SK-N-SH (cell line): ENCODE data around the gene PDIA5. TPM values are rescaled to one million over a fixed set of nuclear protein-coding genes. Genes with fewer than 3 reads are reported as not detected.

Experiments
- CTCF ChIA-PET: fragments of 300-600, 350-600 bp; formaldehyde crosslinking; extraction: SDS; loops from one replicate; lab custom pipeline; 2021; lab: Yijun Ruan, JAX
- POLR2A ChIA-PET: fragments of 350-600 bp; sonication (Branson Sonifier 250); formaldehyde crosslinking; extraction: SDS; loops from one replicate; lab custom pipeline; 2020; ENCODE audit warnings: antibody characterized with exemption, inconsistent platforms; lab: Yijun Ruan, JAX
- DNase-seq: peaks from one replicate; pipeline ENCODE4 v3.0.0; 2012
- H2AFZ ChIP-seq: fragments of 200-600 bp; sonication (generic); 2 replicates; pipeline ENCODE4 v1.8.1; 2016; ENCODE audit warnings: antibody characterized with exemption, mild to moderate bottlenecking, low read depth
- H3F3A ChIP-seq: fragments of 200-600 bp; sonication (generic); replicated peaks from 2 replicates; pipeline ENCODE3; 2016; ENCODE audit warnings: antibody characterized with exemption, mild to moderate bottlenecking; ENCODE audit not compliant: insufficient read depth
- H3K27ac ChIP-seq, 2 experiments: fragments of 200-500 bp in 1 of 2; fragments of 200-600 bp in 1 of 2; sonication (Bioruptor generic) in 1 of 2; sonication (generic), shearing (Covaris generic) in 1 of 2; 2 replicates each; pipeline versions ENCODE4 v1.5.1 to v1.6.1; 2014 to 2016; ENCODE audit warnings: low read depth in 2 of 2, inconsistent platforms in 1 of 2, low read length in 1 of 2, mild to moderate bottlenecking in 1 of 2, mixed read lengths in 1 of 2
- H3K27me3 ChIP-seq: fragments of 200-600 bp; sonication (generic), shearing (Covaris generic); 2 replicates; pipeline ENCODE4 v1.6.1; 2016; ENCODE audit warnings: mixed run types; ENCODE audit not compliant: insufficient read depth
- H3K36me3 ChIP-seq, 2 experiments: fragments of 200-500 bp in 1 of 2; fragments of 200-600 bp in 1 of 2; sonication (Bioruptor generic) in 1 of 2; sonication (generic) in 1 of 2; replicated peaks in 1 of 2; 2 replicates each; pipeline versions ENCODE3 to v1.5.1; 2014 to 2016; ENCODE audit warnings: low read length in 1 of 2, mild to moderate bottlenecking in 1 of 2; ENCODE audit not compliant: insufficient read depth in 2 of 2, control insufficient read depth in 1 of 2
- H3K4me1 ChIP-seq, 2 experiments: fragments of 200-500 bp in 1 of 2; fragments of 200-600 bp in 1 of 2; sonication (Bioruptor generic) in 1 of 2; sonication (generic), shearing (Covaris generic) in 1 of 2; 2 replicates each; pipeline versions ENCODE4 v1.5.1 to v1.6.1; 2014 to 2016; ENCODE audit warnings: low read depth in 1 of 2, low read length in 1 of 2, mixed run types in 1 of 2; ENCODE audit not compliant: insufficient read depth in 2 of 2, control insufficient read depth in 1 of 2
- H3K4me2 ChIP-seq: fragments of 200-600 bp; sonication (generic), shearing (Covaris generic); 2 replicates; pipeline ENCODE4 v1.6.1; 2017; ENCODE audit warnings: mixed run types
- H3K4me3 ChIP-seq, 2 experiments: fragments of 200-500 bp in 1 of 2; fragments of 200-600 bp in 1 of 2; sonication (Bioruptor generic) in 1 of 2; sonication (generic), shearing (Covaris generic) in 1 of 2; 2 replicates each; pipeline versions ENCODE4 v1.5.1 to v1.8.1; 2014 to 2016; ENCODE audit warnings: low read depth in 2 of 2, inconsistent platforms in 1 of 2, low read length in 1 of 2, mild to moderate bottlenecking in 1 of 2, mixed read lengths in 1 of 2, moderate library complexity in 1 of 2
- H3K79me2 ChIP-seq: fragments of 200-600 bp; sonication (generic); 2 replicates; pipeline ENCODE4 v1.8.1; 2017; ENCODE audit warnings: mild to moderate bottlenecking; ENCODE audit not compliant: insufficient read depth
- H3K9ac ChIP-seq: fragments of 200-600 bp; sonication (generic); 2 replicates; pipeline ENCODE4 v1.6.1; 2017; ENCODE audit warnings: mixed run types
- H3K9me2 ChIP-seq: fragments of 200-600 bp; sonication (generic); 2 replicates; pipeline ENCODE4 v1.6.1; 2017; ENCODE audit warnings: mixed run types
- H3K9me3 ChIP-seq: fragments of 200-600 bp; sonication (generic); 2 replicates; pipeline ENCODE4 v1.6.1; 2017; ENCODE audit warnings: mixed run types, mild to moderate bottlenecking, moderate library complexity
- H4K20me1 ChIP-seq: fragments of 200-600 bp; sonication (generic); 2 replicates; pipeline ENCODE4 v1.6.1; 2017; ENCODE audit warnings: mild to moderate bottlenecking, mixed run types; ENCODE audit not compliant: insufficient read depth
- CHD2 ChIP-seq: fragments of 150-350 bp; IDR thresholded peaks from 2 replicates; pipeline ENCODE4 v1.6.1; 2018; ENCODE audit warnings: low read length; ENCODE audit not compliant: partially characterized antibody
- EZH2phosphoT487 ChIP-seq: fragments of 200-600 bp; sonication (generic); IDR thresholded peaks from 2 replicates; pipeline ENCODE4 v1.6.1; 2017; ENCODE audit warnings: low read depth, mixed run types, mild to moderate bottlenecking, antibody characterized with exemption, moderate library complexity, borderline replicate concordance
- FOSL2 ChIP-seq: IDR thresholded peaks from 2 replicates; pipeline ENCODE4 v1.4.0; 2012; ENCODE audit warnings: low read depth, mild to moderate bottlenecking, moderate library complexity, borderline replicate concordance
- FOXJ3 ChIP-seq: sonication (generic); formaldehyde crosslinking; IDR thresholded peaks from 2 replicates; pipeline ENCODE4 v1.5.1; 2020; ENCODE audit warnings: mild to moderate bottlenecking, missing genetic modification reagents
- GATA2 ChIP-seq: sonication (generic); formaldehyde crosslinking; IDR thresholded peaks from 2 replicates; pipeline ENCODE4 v1.5.0; 2020; ENCODE audit warnings: mild to moderate bottlenecking, missing genetic modification reagents
- JUND ChIP-seq: IDR thresholded peaks from 2 replicates; pipeline ENCODE4 v1.4.0; 2012
- MAX ChIP-seq: IDR thresholded peaks from 2 replicates; pipeline ENCODE4 v1.4.0; 2012; ENCODE audit warnings: low read depth
- MXI1 ChIP-seq: IDR thresholded peaks from 2 replicates; pipeline ENCODE4 v1.6.1; 2012; ENCODE audit warnings: mild to moderate bottlenecking, low read depth, low read length, improper control_type of control experiment
- NRF1 ChIP-seq: IDR thresholded peaks from 2 replicates; pipeline ENCODE4 v1.6.1; 2012; ENCODE audit warnings: low read depth, mild to moderate bottlenecking, low read length
- PBX3 ChIP-seq: IDR thresholded peaks from 2 replicates; pipeline ENCODE4; 2012
- POLR2AphosphoS5 ChIP-seq: IDR thresholded peaks from 2 replicates; pipeline ENCODE4 v1.6.1; 2012; ENCODE audit warnings: low read depth, low read length
- RAD21 ChIP-seq: IDR thresholded peaks from 2 replicates; pipeline ENCODE4 v1.6.1; 2012; ENCODE audit warnings: mild to moderate bottlenecking, low read length
- RFX5 ChIP-seq: IDR thresholded peaks from 2 replicates; pipeline ENCODE4 v1.6.1; 2012; ENCODE audit warnings: mild to moderate bottlenecking, improper control_type of control experiment, low read length
- SMC3 ChIP-seq: IDR thresholded peaks from 2 replicates; pipeline ENCODE4 v1.6.1; 2012; ENCODE audit warnings: low read depth, low read length, improper control_type of control experiment
- TCF12 ChIP-seq: IDR thresholded peaks from 2 replicates; pipeline ENCODE4 v1.4.0; 2012
- USF1 ChIP-seq: IDR thresholded peaks from 2 replicates; pipeline ENCODE4 v1.4.0; 2012; ENCODE audit warnings: low read depth, borderline replicate concordance
- WGBS: methylation state at CpG from one replicate; pipeline ENCODE4 v1.1.6; 2017; ENCODE audit warnings: low lambda C conversion rate; 5-methylcytosine and 5-hydroxymethylcytosine counted together
- polyA plus RNA-seq, 3 experiments: library from polyadenylated mRNA; depleted of rRNA; stranded (reverse); fragments of >200 nt; gene quantifications; 2 replicates each; pipeline ENCODE4 v1.2.3, GENCODE V29; 2012
- TF ChIP-seq, protein P1 (sequence below): IDR thresholded peaks from 2 replicates; pipeline ENCODE4 v1.6.1; 2012; ENCODE audit warnings: mild to moderate bottlenecking, low read depth, low read length, moderate library complexity
- TF ChIP-seq, protein P2 (sequence below): fragments of 150-350 bp; IDR thresholded peaks from 2 replicates; pipeline ENCODE4 v1.6.1; 2017; ENCODE audit warnings: antibody characterized with exemption, low read length, low read depth, borderline replicate concordance
- TF ChIP-seq, protein P3 (sequence below): IDR thresholded peaks from 2 replicates; pipeline ENCODE4 v1.4.0; 2012; ENCODE audit warnings: low read depth, borderline replicate concordance

PDIA5 gene
- polyA plus RNA-seq, 1 of the 3 experiments (the other 2 are of a cell fraction), result 28.6 TPM

- H3K4me2 ChIP-seq, result no peak overlapping the region
- H3K36me3 ChIP-seq, result peaks cover 11 to 55% of the 10 kb centered on the region in 2 experiments
- no peaks in the 10 kb centered on the region for H3K9me3 ChIP-seq
- no peaks in the 10 kb centered on the region for H3K27me3 ChIP-seq
- H3K79me2 ChIP-seq, result no peaks in the 10 kb centered on the region
- no peak for DNase-seq
- H3K9me2 ChIP-seq, result no peaks in the 10 kb centered on the region
- H3K4me1 ChIP-seq, result no peaks in the 10 kb centered on the region
- no peaks in the 10 kb centered on the region for H4K20me1 ChIP-seq
- TF ChIP-seq MAX, result no peak
- TF ChIP-seq, protein P1, sequence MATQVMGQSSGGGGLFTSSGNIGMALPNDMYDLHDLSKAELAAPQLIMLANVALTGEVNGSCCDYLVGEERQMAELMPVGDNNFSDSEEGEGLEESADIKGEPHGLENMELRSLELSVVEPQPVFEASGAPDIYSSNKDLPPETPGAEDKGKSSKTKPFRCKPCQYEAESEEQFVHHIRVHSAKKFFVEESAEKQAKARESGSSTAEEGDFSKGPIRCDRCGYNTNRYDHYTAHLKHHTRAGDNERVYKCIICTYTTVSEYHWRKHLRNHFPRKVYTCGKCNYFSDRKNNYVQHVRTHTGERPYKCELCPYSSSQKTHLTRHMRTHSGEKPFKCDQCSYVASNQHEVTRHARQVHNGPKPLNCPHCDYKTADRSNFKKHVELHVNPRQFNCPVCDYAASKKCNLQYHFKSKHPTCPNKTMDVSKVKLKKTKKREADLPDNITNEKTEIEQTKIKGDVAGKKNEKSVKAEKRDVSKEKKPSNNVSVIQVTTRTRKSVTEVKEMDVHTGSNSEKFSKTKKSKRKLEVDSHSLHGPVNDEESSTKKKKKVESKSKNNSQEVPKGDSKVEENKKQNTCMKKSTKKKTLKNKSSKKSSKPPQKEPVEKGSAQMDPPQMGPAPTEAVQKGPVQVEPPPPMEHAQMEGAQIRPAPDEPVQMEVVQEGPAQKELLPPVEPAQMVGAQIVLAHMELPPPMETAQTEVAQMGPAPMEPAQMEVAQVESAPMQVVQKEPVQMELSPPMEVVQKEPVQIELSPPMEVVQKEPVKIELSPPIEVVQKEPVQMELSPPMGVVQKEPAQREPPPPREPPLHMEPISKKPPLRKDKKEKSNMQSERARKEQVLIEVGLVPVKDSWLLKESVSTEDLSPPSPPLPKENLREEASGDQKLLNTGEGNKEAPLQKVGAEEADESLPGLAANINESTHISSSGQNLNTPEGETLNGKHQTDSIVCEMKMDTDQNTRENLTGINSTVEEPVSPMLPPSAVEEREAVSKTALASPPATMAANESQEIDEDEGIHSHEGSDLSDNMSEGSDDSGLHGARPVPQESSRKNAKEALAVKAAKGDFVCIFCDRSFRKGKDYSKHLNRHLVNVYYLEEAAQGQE, result no peak
- TF ChIP-seq POLR2AphosphoS5, result no peak
- no peak for TF ChIP-seq NRF1
- no peak for TF ChIP-seq SMC3
- no peak for TF ChIP-seq FOSL2
- no peak for TF ChIP-seq MXI1
- no peak for TF ChIP-seq RAD21
- TF ChIP-seq, protein P2, sequence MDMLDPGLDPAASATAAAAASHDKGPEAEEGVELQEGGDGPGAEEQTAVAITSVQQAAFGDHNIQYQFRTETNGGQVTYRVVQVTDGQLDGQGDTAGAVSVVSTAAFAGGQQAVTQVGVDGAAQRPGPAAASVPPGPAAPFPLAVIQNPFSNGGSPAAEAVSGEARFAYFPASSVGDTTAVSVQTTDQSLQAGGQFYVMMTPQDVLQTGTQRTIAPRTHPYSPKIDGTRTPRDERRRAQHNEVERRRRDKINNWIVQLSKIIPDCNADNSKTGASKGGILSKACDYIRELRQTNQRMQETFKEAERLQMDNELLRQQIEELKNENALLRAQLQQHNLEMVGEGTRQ, result no peak
- no peak for TF ChIP-seq TCF12
- no peak for TF ChIP-seq JUND
- TF ChIP-seq GATA2 (CRISPR knock-in tag), result no peak
- no peak for TF ChIP-seq EZH2phosphoT487
- CTCF ChIA-PET, result interaction anchor here (0.9 kb wide), 1 partner anchor 11 kb away, joined by 3 read pairs; no protein-coding TSS in a partner anchor
- H3K27ac ChIP-seq, result no peak overlapping the region
- POLR2A ChIA-PET, result no interaction called here
- no peak overlapping the region for H3K9ac ChIP-seq
- peaks cover 1% of the 10 kb centered on the region for H3F3A ChIP-seq
- H2AFZ ChIP-seq, result no peak overlapping the region
- H3K4me3 ChIP-seq, result no peak overlapping the region
These were observed 101.3 kb downstream of the PDIA5 start for GRCh38 chr3:123168122-123168521.

DNA sequence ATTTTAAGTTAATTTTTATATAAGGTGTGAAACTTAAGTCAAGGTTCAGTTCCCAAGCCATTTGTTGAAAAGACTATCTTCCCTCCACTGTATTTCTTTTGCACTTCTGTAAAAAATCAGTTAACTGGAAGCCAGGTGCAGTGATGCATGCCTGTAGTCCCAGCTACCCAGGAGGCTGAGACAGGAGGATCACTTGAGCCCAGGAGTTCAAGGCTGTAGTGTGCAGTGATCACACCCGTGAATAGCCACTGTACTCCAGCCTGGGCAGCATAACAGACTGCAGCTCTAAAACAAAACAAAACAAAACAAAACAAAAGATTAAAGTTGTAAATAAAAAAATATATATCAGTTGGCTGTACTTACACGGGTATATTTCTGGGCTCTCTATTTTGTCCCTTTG, 101.8 kb downstream of the PDIA5 start:
- Histone ChIP-seq H3K27ac (no peak overlapping the region), H3F3A (peaks cover 6% of the 10 kb centered on the region), H3K27me3 (no peaks in the 10 kb centered on the region), H4K20me1 (no peaks in the 10 kb centered on the region), H3K4me3 (no peak overlapping the region), H3K4me2 (no peak overlapping the region), H3K36me3 (peaks cover 11 to 51% of the 10 kb centered on the region in 2 experiments), H3K79me2 (no peaks in the 10 kb centered on the region), H2AFZ (no peak overlapping the region), H3K9me2 (no peaks in the 10 kb centered on the region), H3K9ac (no peak overlapping the region), H3K4me1 (no peaks in the 10 kb centered on the region), H3K9me3 (no peaks in the 10 kb centered on the region)
- POLR2A ChIA-PET, result no interaction called here
- 73% methylated on average over 2 of the region's 2 CpGs for WGBS
- CTCF ChIA-PET, result interaction anchor here (0.9 kb wide), 1 partner anchor 11 kb away, joined by 3 read pairs; no protein-coding TSS in a partner anchor
- DNase-seq, result no peak
- TF ChIP-seq FOXJ3 (no peak), CHD2 (no peak), RFX5 (no peak), FOSL2 (no peak), SMC3 (no peak), JUND (no peak), PBX3 (no peak), USF1 (no peak), TCF12 (no peak)
- TF ChIP-seq, protein P2, result no peak
- TF ChIP-seq, protein P3, sequence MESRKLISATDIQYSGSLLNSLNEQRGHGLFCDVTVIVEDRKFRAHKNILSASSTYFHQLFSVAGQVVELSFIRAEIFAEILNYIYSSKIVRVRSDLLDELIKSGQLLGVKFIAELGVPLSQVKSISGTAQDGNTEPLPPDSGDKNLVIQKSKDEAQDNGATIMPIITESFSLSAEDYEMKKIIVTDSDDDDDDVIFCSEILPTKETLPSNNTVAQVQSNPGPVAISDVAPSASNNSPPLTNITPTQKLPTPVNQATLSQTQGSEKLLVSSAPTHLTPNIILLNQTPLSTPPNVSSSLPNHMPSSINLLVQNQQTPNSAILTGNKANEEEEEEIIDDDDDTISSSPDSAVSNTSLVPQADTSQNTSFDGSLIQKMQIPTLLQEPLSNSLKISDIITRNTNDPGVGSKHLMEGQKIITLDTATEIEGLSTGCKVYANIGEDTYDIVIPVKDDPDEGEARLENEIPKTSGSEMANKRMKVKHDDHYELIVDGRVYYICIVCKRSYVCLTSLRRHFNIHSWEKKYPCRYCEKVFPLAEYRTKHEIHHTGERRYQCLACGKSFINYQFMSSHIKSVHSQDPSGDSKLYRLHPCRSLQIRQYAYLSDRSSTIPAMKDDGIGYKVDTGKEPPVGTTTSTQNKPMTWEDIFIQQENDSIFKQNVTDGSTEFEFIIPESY, result no peak
